ENCODE results near the gene ADK.

ADK gene

GRCh38 chr10:74223755-74224529, 72.9 kb downstream of the ADK start:
- no peaks in the 10 kb centered on the region for H3K27me3 Mint-ChIP-seq (ENCODE audit: low read depth, poor library complexity)
- DNase-seq = no peak
- no peak overlapping the region for H3K27ac Mint-ChIP-seq
- peaks cover 8% of the 10 kb centered on the region for H3K9me3 Mint-ChIP-seq
- H3K4me1 Mint-ChIP-seq = no peaks in the 10 kb centered on the region
- H3K36me3 Mint-ChIP-seq (ENCODE audit: low read depth) = peaks cover 5% of the 10 kb centered on the region
- TF ChIP-seq, protein P1, sequence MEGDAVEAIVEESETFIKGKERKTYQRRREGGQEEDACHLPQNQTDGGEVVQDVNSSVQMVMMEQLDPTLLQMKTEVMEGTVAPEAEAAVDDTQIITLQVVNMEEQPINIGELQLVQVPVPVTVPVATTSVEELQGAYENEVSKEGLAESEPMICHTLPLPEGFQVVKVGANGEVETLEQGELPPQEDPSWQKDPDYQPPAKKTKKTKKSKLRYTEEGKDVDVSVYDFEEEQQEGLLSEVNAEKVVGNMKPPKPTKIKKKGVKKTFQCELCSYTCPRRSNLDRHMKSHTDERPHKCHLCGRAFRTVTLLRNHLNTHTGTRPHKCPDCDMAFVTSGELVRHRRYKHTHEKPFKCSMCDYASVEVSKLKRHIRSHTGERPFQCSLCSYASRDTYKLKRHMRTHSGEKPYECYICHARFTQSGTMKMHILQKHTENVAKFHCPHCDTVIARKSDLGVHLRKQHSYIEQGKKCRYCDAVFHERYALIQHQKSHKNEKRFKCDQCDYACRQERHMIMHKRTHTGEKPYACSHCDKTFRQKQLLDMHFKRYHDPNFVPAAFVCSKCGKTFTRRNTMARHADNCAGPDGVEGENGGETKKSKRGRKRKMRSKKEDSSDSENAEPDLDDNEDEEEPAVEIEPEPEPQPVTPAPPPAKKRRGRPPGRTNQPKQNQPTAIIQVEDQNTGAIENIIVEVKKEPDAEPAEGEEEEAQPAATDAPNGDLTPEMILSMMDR (IDR thresholded peaks at IDR 0.05) = no peak
- no peak overlapping the region for H3K4me3 Mint-ChIP-seq

GRCh38 chr10:74227697-74228424, 76.8 kb downstream of the ADK start:
- H3K4me3 Mint-ChIP-seq = no peak overlapping the region
- TF ChIP-seq, protein P1 (IDR thresholded peaks at IDR 0.05) = no peak
- H3K36me3 Mint-ChIP-seq (ENCODE audit: low read depth) = peaks cover 8% of the 10 kb centered on the region
- no peak for DNase-seq
- no peaks in the 10 kb centered on the region for H3K4me1 Mint-ChIP-seq
- no peaks in the 10 kb centered on the region for H3K27me3 Mint-ChIP-seq (ENCODE audit: low read depth, poor library complexity)
- peaks cover under 1% of the 10 kb centered on the region for H3K9me3 Mint-ChIP-seq
- peak overlapping the region; percentile 77 for H3K27ac Mint-ChIP-seq

GRCh38 chr10:74231375-74231774, 80.4 kb downstream of the ADK start:
- H3K36me3 Mint-ChIP-seq (ENCODE audit: low read depth) = peaks cover 4% of the 10 kb centered on the region
- H3K4me1 Mint-ChIP-seq = no peaks in the 10 kb centered on the region
- DNase-seq = no peak
- no peak overlapping the region for H3K27ac Mint-ChIP-seq
- no peaks in the 10 kb centered on the region for H3K9me3 Mint-ChIP-seq
- no peak overlapping the region for H3K4me3 Mint-ChIP-seq
- TF ChIP-seq, protein P1 (IDR thresholded peaks at IDR 0.05) = no peak
- no peaks in the 10 kb centered on the region for H3K27me3 Mint-ChIP-seq (ENCODE audit: low read depth, poor library complexity)

GRCh38 chr10:74233281-74233680, 82.3 kb downstream of the ADK start:
- TF ChIP-seq, protein P1 (IDR thresholded peaks at IDR 0.05) = no peak
- peaks cover 4% of the 10 kb centered on the region for H3K36me3 Mint-ChIP-seq (ENCODE audit: low read depth)
- no peaks in the 10 kb centered on the region for H3K4me1 Mint-ChIP-seq
- H3K27me3 Mint-ChIP-seq (ENCODE audit: low read depth, poor library complexity) = no peaks in the 10 kb centered on the region
- no peak for DNase-seq
- no peaks in the 10 kb centered on the region for H3K9me3 Mint-ChIP-seq
- H3K4me3 Mint-ChIP-seq = no peak overlapping the region
- peak overlapping the region; percentile 1 for H3K27ac Mint-ChIP-seq

DNA sequence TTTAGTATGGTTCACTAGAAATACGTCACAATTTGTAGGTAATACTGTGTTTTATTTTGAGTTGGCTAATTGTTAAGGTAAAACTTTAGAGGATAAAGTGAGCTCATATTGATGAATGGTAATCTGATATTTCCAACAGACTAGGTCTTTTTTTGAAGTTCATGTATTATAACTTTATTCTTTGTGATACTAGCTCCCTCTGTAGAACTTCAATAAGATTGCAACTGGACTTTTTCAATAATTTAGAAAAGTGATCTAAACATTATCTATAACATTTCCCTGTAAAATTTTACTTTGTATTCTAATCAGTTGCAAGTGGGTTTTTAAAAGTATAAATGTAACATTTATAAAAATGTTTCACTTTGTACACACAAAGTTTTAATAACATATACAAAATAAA, 83.5 kb downstream of the ADK start:
- H3K4me3 Mint-ChIP-seq = no peak overlapping the region
- no peaks in the 10 kb centered on the region for H3K36me3 Mint-ChIP-seq (ENCODE audit: low read depth)

More for the DNA sequence above, 83.5 kb downstream of the ADK start:
- H3K9me3 Mint-ChIP-seq = no peaks in the 10 kb centered on the region
- DNase-seq = no peak
- H3K4me1 Mint-ChIP-seq = no peaks in the 10 kb centered on the region
- TF ChIP-seq, protein P1 (IDR thresholded peaks at IDR 0.05) = no peak
- no peaks in the 10 kb centered on the region for H3K27me3 Mint-ChIP-seq (ENCODE audit: low read depth, poor library complexity)
- no peak overlapping the region for H3K27ac Mint-ChIP-seq

All from nephron progenitor cell (in vitro differentiated cells).